GM18907 (cell line): Measurements from ENCODE around the gene C1orf87.

Experiments
- ATAC-seq: cut with Tn5 transposase; IDR thresholded peaks from one replicate; pipeline ENCODE4 v1.9.1; 2021; ENCODE audit warnings: mild to moderate bottlenecking, moderate library complexity; ENCODE audit not compliant: unreplicated experiment

C1orf87 gene

GRCh38 chr1:59952065-59952464 is 121.5 kb downstream of the C1orf87 start:
- ATAC-seq, result no peak

- no peak for ATAC-seq
Measured at GRCh38 chr1:59949648-59950047, 123.9 kb downstream of the C1orf87 start.

GRCh38 chr1:59948990-59949389 is 124.6 kb downstream of the C1orf87 start:
- no peak for ATAC-seq

- ATAC-seq, result peak; percentile 94
Measured at GRCh38 chr1:59947047-59947938, 126.3 kb downstream of the C1orf87 start.

GRCh38 chr1:59945790-59946189 is 127.8 kb downstream of the C1orf87 start:
- no peak for ATAC-seq
